Measurements from ENCODE around the gene MRPL36.

MRPL36 gene

DNA sequence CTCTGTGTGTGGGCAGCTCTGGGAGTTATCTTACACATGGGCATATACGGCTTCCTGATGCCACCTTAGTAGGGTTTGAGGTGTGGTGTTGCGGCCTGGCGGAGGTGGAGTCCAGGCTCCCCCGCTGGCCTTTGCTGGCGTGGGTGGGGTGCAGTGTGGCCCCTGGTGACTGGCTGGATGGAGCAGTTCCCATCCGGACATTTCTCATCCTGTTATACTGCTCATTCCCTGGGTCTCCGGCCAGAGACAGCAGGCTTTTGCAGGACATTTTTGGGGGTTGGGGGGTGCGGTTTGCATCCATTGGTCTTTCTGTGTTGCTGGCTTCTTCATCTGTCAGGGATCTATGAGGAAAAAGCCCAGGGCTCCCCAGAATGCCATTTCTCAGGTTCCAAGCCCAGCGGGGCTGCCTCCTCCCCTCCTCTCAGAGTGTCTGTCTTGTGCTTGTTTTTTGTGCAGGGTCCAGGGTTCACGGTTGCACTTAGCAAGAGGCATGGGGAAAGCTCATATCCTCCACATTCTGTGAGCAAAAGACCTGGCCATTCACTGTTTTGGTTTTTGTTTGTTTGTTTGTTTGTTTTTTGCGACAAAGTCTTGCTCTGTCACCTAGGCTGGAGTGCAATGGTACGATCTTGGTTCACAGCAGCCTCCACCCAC is 23.9 kb upstream of the MRPL36 start:
- H2AFZ ChIP-seq (ENCODE audit: low read depth, low read length) = no peak overlapping the region
- H3K4me1 ChIP-seq (ENCODE audit: control insufficient read depth, insufficient read depth, low read depth, low read length) = peaks cover 2% of the 10 kb centered on the region
- peaks cover 66 to 67% of the 10 kb centered on the region in 2 experiments for H3K36me3 ChIP-seq (ENCODE audit: control insufficient read depth in 1 of 2, insufficient read depth in 2 of 2, low read depth in 1 of 2, low read length in 2 of 2)
- H3K79me1 ChIP-seq (replicated peaks; ENCODE audit: low read length, poor library complexity, severe bottlenecking) = peaks cover 20% of the 10 kb centered on the region
- no peak overlapping the region for H4K8ac ChIP-seq (ENCODE audit: low read length)
- H2BK12ac ChIP-seq (ENCODE audit: low read length in 2 of 2) = no peak overlapping the region
- no peaks in the 10 kb centered on the region for H3K27me3 ChIP-seq (ENCODE audit: control insufficient read depth in 1 of 2, insufficient read depth in 1 of 2, low read length in 2 of 2)
- no peak overlapping the region for H2BK15ac ChIP-seq (ENCODE audit: low read depth, poor library complexity, severe bottlenecking)
- H3K4ac ChIP-seq (ENCODE audit: low read depth in 1 of 2, low read length in 2 of 2) = no peak overlapping the region
- no peak for DNase-seq
- H3K9me3 ChIP-seq (ENCODE audit: control insufficient read depth, low read length) = no peaks in the 10 kb centered on the region
- H2AK5ac ChIP-seq (ENCODE audit: low read length, severe bottlenecking) = no peak overlapping the region
- no peak overlapping the region for H4K91ac ChIP-seq (ENCODE audit: low read length)
- no peak overlapping the region for H3K4me3 ChIP-seq (ENCODE audit: insufficient read depth in 1 of 2, low read depth in 1 of 2, low read length in 2 of 2)
- H3K4me2 ChIP-seq (ENCODE audit: low read length, poor library complexity, severe bottlenecking) = no peak overlapping the region
- H3K9ac ChIP-seq (ENCODE audit: low read length) = no peak overlapping the region
- H3K27ac ChIP-seq (ENCODE audit: low read length, poor library complexity, severe bottlenecking) = no peak overlapping the region
- H2BK5ac ChIP-seq (ENCODE audit: low read depth, low read length, poor library complexity, severe bottlenecking) = no peak overlapping the region
- H3K14ac ChIP-seq (ENCODE audit: low read length in 2 of 2) = no peak overlapping the region
- H2BK120ac ChIP-seq (ENCODE audit: low read depth, low read length) = no peak overlapping the region
- H3K18ac ChIP-seq (ENCODE audit: low read depth in 1 of 2, low read length in 2 of 2) = no peak overlapping the region
- H3K23ac ChIP-seq (ENCODE audit: low read length in 2 of 2) = no peak overlapping the region
- 96% methylated on average over 12 of the region's 12 CpGs for WGBS

DNA sequence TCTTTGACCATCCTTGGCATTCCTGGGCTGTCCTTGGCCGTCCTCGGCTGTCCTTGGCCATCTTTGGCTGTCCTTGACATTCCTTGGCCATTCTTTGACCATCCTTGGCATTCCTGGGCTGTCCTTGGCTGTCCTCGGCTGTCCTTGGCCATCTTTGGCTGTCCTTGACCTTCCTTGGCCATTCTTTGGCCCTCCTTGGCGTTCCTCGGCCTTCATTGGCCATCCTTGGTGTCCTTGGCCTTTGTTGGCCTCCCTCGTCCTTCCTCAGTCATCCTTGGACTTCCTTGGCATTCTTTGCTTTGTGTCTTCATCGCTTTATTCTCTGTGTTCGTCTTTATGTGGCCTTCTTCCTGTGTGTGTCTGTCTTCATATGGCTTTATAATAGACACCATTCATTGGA is 22.2 kb upstream of the MRPL36 start:
- Histone ChIP-seq H3K79me1 (replicated peaks; ENCODE audit: low read length, poor library complexity, severe bottlenecking) (peaks cover 28% of the 10 kb centered on the region), H3K27me3 (ENCODE audit: control insufficient read depth in 1 of 2, insufficient read depth in 1 of 2, low read length in 2 of 2) (no peaks in the 10 kb centered on the region)

DNA sequence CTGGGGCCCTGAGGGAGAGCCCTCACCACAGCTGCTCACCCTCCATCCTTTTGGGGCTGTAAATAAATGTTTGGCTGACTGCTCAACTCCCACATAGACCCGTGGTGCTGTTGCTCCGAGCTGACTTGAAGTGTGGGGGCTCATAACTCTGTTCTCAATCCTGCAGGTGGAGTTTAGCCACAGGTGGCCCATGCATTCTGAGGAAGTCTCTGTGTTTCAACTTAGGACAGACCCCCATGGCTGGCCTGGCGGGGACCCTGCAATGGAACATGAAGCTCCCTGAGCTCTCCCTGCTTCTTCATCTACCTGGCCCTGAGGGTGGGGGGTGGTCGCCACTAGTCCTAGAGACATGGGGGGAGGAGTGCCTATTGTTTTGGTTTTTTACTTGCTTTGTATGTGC is 21.3 kb upstream of the MRPL36 start:
- no peak overlapping the region for H3K4ac ChIP-seq (ENCODE audit: low read depth in 1 of 2, low read length in 2 of 2)
- peaks cover 68 to 84% of the 10 kb centered on the region in 2 experiments for H3K36me3 ChIP-seq (ENCODE audit: control insufficient read depth in 1 of 2, insufficient read depth in 2 of 2, low read depth in 1 of 2, low read length in 2 of 2)
- no peak overlapping the region for H2BK5ac ChIP-seq (ENCODE audit: low read depth, low read length, poor library complexity, severe bottlenecking)
- no peak for DNase-seq
- H2BK120ac ChIP-seq (ENCODE audit: low read depth, low read length) = no peak overlapping the region
- no peaks in the 10 kb centered on the region for H3K4me1 ChIP-seq (ENCODE audit: control insufficient read depth, insufficient read depth, low read depth, low read length)
- peaks cover 31% of the 10 kb centered on the region for H3K79me1 ChIP-seq (replicated peaks; ENCODE audit: low read length, poor library complexity, severe bottlenecking)
- no peak overlapping the region for H3K9ac ChIP-seq (ENCODE audit: low read length)
- no peak overlapping the region for H4K8ac ChIP-seq (ENCODE audit: low read length)
- H3K27ac ChIP-seq (ENCODE audit: low read length, poor library complexity, severe bottlenecking) = no peak overlapping the region
- no peak overlapping the region for H2BK12ac ChIP-seq (ENCODE audit: low read length in 2 of 2)
- H2BK15ac ChIP-seq (ENCODE audit: low read depth, poor library complexity, severe bottlenecking) = no peak overlapping the region
- no peaks in the 10 kb centered on the region for H3K27me3 ChIP-seq (ENCODE audit: control insufficient read depth in 1 of 2, insufficient read depth in 1 of 2, low read length in 2 of 2)
- H3K9me3 ChIP-seq (ENCODE audit: control insufficient read depth, low read length) = no peaks in the 10 kb centered on the region
- H4K91ac ChIP-seq (ENCODE audit: low read length) = no peak overlapping the region
- 94% methylated on average over 3 of the region's 4 CpGs for WGBS
- H3K18ac ChIP-seq (ENCODE audit: low read depth in 1 of 2, low read length in 2 of 2) = no peak overlapping the region
- no peak overlapping the region for H3K23ac ChIP-seq (ENCODE audit: low read length in 2 of 2)
- no peak overlapping the region for H3K4me2 ChIP-seq (ENCODE audit: low read length, poor library complexity, severe bottlenecking)
- H3K14ac ChIP-seq (ENCODE audit: low read length in 2 of 2) = no peak overlapping the region
- no peak overlapping the region for H2AFZ ChIP-seq (ENCODE audit: low read depth, low read length)
- H2AK5ac ChIP-seq (ENCODE audit: low read length, severe bottlenecking) = no peak overlapping the region
- no peak overlapping the region for H3K4me3 ChIP-seq (ENCODE audit: insufficient read depth in 1 of 2, low read depth in 1 of 2, low read length in 2 of 2)

More for the DNA sequence above, 22.2 kb upstream of the MRPL36 start:
- no peak overlapping the region for H3K4ac ChIP-seq (ENCODE audit: low read depth in 1 of 2, low read length in 2 of 2)
- H3K4me1 ChIP-seq (ENCODE audit: control insufficient read depth, insufficient read depth, low read depth, low read length) = no peaks in the 10 kb centered on the region
- H3K14ac ChIP-seq (ENCODE audit: low read length in 2 of 2) = no peak overlapping the region
- H2BK15ac ChIP-seq (ENCODE audit: low read depth, poor library complexity, severe bottlenecking) = no peak overlapping the region
- no peak overlapping the region for H2AFZ ChIP-seq (ENCODE audit: low read depth, low read length)
- no peak overlapping the region for H3K18ac ChIP-seq (ENCODE audit: low read depth in 1 of 2, low read length in 2 of 2)
- no peak overlapping the region for H2BK12ac ChIP-seq (ENCODE audit: low read length in 2 of 2)
- H3K4me3 ChIP-seq (ENCODE audit: insufficient read depth in 1 of 2, low read depth in 1 of 2, low read length in 2 of 2) = no peak overlapping the region
- H3K27ac ChIP-seq (ENCODE audit: low read length, poor library complexity, severe bottlenecking) = no peak overlapping the region
- H4K8ac ChIP-seq (ENCODE audit: low read length) = no peak overlapping the region
- no peak overlapping the region for H3K4me2 ChIP-seq (ENCODE audit: low read length, poor library complexity, severe bottlenecking)
- DNase-seq = no peak
- WGBS = 96% methylated on average over 6 of the region's 8 CpGs
- H3K9ac ChIP-seq (ENCODE audit: low read length) = no peak overlapping the region
- H3K36me3 ChIP-seq (ENCODE audit: control insufficient read depth in 1 of 2, insufficient read depth in 2 of 2, low read depth in 1 of 2, low read length in 2 of 2) = peaks cover 69 to 82% of the 10 kb centered on the region in 2 experiments
- no peak overlapping the region for H4K91ac ChIP-seq (ENCODE audit: low read length)
- no peak overlapping the region for H2BK120ac ChIP-seq (ENCODE audit: low read depth, low read length)
- no peaks in the 10 kb centered on the region for H3K9me3 ChIP-seq (ENCODE audit: control insufficient read depth, low read length)
- H2BK5ac ChIP-seq (ENCODE audit: low read depth, low read length, poor library complexity, severe bottlenecking) = no peak overlapping the region
- H2AK5ac ChIP-seq (ENCODE audit: low read length, severe bottlenecking) = no peak overlapping the region
- H3K23ac ChIP-seq (ENCODE audit: low read length in 2 of 2) = no peak overlapping the region

DNA sequence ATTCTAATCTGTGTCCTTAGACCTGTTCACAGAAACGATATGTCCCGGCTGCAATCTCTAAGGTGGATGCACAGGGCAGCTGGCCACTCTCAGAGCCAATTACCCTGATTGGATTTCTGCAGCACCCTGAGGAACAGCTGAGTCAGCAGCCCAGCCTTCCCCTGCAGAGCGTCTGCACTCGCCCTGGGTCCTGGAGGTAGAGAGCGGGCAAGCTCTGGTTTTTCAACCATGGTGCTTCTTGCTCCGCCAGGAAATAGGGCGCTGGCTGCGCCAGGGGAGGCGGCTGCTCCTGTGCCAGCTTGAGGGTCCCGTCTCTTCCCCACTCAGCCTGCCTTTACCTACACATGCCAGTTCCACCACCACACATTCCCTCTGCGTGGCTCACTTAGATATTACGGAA is 20.7 kb upstream of the MRPL36 start:
- no peak overlapping the region for H3K9ac ChIP-seq (ENCODE audit: low read length)
- peaks cover 33% of the 10 kb centered on the region for H3K79me1 ChIP-seq (replicated peaks; ENCODE audit: low read length, poor library complexity, severe bottlenecking)
- DNase-seq = no peak
- no peak overlapping the region for H3K4ac ChIP-seq (ENCODE audit: low read depth in 1 of 2, low read length in 2 of 2)
- no peak overlapping the region for H4K91ac ChIP-seq (ENCODE audit: low read length)
- H2BK12ac ChIP-seq (ENCODE audit: low read length in 2 of 2) = no peak overlapping the region
- no peak overlapping the region for H3K18ac ChIP-seq (ENCODE audit: low read depth in 1 of 2, low read length in 2 of 2)
- no peaks in the 10 kb centered on the region for H3K27me3 ChIP-seq (ENCODE audit: control insufficient read depth in 1 of 2, insufficient read depth in 1 of 2, low read length in 2 of 2)
- H2BK5ac ChIP-seq (ENCODE audit: low read depth, low read length, poor library complexity, severe bottlenecking) = no peak overlapping the region
- 93% methylated on average over 12 of the region's 12 CpGs for WGBS
- H3K4me3 ChIP-seq (ENCODE audit: insufficient read depth in 1 of 2, low read depth in 1 of 2, low read length in 2 of 2) = no peak overlapping the region
- no peak overlapping the region for H4K8ac ChIP-seq (ENCODE audit: low read length)
- H2AK5ac ChIP-seq (ENCODE audit: low read length, severe bottlenecking) = no peak overlapping the region
- H3K14ac ChIP-seq (ENCODE audit: low read length in 2 of 2) = no peak overlapping the region
- H2BK120ac ChIP-seq (ENCODE audit: low read depth, low read length) = no peak overlapping the region
- H3K27ac ChIP-seq (ENCODE audit: low read length, poor library complexity, severe bottlenecking) = no peak overlapping the region
- H3K4me1 ChIP-seq (ENCODE audit: control insufficient read depth, insufficient read depth, low read depth, low read length) = no peaks in the 10 kb centered on the region
- H3K23ac ChIP-seq (ENCODE audit: low read length in 2 of 2) = peak overlapping the region in 1 of 2 experiments; percentile 11
- no peak overlapping the region for H3K4me2 ChIP-seq (ENCODE audit: low read length, poor library complexity, severe bottlenecking)
- no peak overlapping the region for H2BK15ac ChIP-seq (ENCODE audit: low read depth, poor library complexity, severe bottlenecking)
- peaks cover 70 to 84% of the 10 kb centered on the region in 2 experiments for H3K36me3 ChIP-seq (ENCODE audit: control insufficient read depth in 1 of 2, insufficient read depth in 2 of 2, low read depth in 1 of 2, low read length in 2 of 2)
- H3K9me3 ChIP-seq (ENCODE audit: control insufficient read depth, low read length) = no peaks in the 10 kb centered on the region
- no peak overlapping the region for H2AFZ ChIP-seq (ENCODE audit: low read depth, low read length)

Measured in mesenchymal stem cell (in vitro differentiated cells and primary cell).